ENCODE measurements around the gene SETBP1. TPM values are rescaled to one million over a fixed set of nuclear protein-coding genes. Genes with fewer than 3 reads are reported as not detected.

SETBP1 gene
- total RNA-seq, 4 donors from 2014 or later, result 15.6 to 27.3 (median 19.1) TPM

DNA sequence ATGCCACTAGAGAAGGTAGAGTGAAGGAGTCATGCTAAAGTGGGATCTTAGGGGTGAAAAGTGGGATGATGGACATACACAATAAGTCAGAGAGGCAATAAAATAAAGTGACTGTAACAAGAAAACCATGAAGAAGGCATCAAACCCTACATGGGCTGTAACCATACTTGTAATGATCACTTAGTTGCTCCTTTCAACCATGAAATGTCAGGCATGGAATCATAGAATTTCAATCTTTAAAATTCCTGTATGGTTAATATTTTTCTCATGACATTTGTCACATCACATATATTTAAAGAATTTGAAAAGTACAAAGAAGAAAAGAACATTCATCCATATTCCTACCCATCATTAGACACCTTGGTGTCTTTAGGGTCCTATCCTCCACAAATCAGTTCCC, 20.9 kb upstream of the SETBP1 start:
- TF ChIP-seq, protein P1, sequence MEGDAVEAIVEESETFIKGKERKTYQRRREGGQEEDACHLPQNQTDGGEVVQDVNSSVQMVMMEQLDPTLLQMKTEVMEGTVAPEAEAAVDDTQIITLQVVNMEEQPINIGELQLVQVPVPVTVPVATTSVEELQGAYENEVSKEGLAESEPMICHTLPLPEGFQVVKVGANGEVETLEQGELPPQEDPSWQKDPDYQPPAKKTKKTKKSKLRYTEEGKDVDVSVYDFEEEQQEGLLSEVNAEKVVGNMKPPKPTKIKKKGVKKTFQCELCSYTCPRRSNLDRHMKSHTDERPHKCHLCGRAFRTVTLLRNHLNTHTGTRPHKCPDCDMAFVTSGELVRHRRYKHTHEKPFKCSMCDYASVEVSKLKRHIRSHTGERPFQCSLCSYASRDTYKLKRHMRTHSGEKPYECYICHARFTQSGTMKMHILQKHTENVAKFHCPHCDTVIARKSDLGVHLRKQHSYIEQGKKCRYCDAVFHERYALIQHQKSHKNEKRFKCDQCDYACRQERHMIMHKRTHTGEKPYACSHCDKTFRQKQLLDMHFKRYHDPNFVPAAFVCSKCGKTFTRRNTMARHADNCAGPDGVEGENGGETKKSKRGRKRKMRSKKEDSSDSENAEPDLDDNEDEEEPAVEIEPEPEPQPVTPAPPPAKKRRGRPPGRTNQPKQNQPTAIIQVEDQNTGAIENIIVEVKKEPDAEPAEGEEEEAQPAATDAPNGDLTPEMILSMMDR (IDR thresholded peaks at IDR 0.05; ENCODE audit: low read depth), result no peak

GRCh38 chr18:44668270-44668975, 12.3 kb upstream of the SETBP1 start:
- TF ChIP-seq, protein P1 (IDR thresholded peaks at IDR 0.05; ENCODE audit: low read depth), result no peak

- TF ChIP-seq, protein P1 (IDR thresholded peaks at IDR 0.05; ENCODE audit: low read depth), result no peak
Measured at GRCh38 chr18:44671914-44672313, 8.8 kb upstream of the SETBP1 start.

DNA sequence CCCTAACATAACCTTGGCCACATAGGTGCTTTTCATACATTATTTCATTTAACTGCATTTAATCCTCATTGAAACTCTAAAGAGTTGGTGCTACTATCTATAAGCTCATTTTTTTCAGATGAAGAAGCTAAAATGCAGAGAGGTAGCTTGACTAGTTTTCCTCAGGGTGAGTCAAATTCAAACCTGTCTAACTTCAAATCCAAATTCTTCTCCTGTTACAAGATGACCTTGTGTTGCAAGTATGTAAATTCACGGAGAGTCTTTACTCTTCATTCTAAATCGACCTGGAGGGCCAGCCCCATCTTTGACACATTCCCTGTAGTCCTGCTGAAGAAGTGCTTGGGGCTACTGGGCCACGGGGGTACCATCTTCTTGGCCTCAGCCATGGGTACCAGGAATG, 8.2 kb upstream of the SETBP1 start:
- TF ChIP-seq, protein P1 (IDR thresholded peaks at IDR 0.05; ENCODE audit: low read depth), result no peak

DNA sequence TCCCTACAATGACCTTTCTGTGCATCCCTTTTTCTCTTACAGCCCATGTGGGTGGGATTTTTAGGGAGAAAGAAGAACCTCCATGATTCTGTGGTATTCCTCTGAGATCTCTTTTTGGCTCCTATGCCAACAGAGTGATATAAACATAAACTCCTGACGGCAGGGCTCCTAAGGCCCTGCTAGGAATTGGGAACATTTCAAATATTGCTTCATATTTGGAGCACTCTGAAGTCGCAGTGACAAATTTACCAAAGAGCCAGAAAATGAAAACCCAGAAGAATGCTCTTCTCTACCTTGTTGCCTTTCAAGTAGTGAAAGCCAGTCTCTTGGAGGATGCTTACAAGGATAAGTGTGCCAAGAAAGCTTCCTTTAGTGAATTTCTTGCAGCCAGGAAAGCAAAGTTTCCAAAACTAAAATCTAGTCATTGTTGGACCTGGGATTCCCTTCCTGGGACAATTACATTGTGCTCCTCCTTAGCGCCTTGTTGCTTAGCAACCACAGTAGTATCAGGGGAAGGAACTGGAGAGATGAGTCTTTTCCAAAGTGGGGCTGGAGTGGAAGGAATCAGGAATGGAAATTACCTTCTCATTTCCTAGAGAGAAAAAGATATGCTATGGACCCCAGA, 7.3 kb upstream of the SETBP1 start:
- TF ChIP-seq, protein P1 (IDR thresholded peaks at IDR 0.05; ENCODE audit: low read depth), result no peak

GRCh38 chr18:44677933-44678332, 2.8 kb upstream of the SETBP1 start:
- TF ChIP-seq, protein P1 (IDR thresholded peaks at IDR 0.05; ENCODE audit: low read depth), result no peak

GRCh38 chr18:44678725-44679055, 2.0 kb upstream of the SETBP1 start:
- TF ChIP-seq, protein P1 (IDR thresholded peaks at IDR 0.05; ENCODE audit: low read depth), result no peak
